Stimulated activated CD4-positive, alpha-beta T cell treated with anti-CD3 and anti-CD28 coated beads, Interleukin-12 subunit alpha, Interleukin-12 subunit beta, amount 100 ng/mL, for 4 hours (primary cell): ENCODE data around the gene RMC1.
"Not testable (repeated sequence)": the region's sequence is repeated elsewhere in the genome, so short reads cannot be mapped to it uniquely, and the experiment has no call there.

Experiments used
- DNase-seq: peaks from one replicate; pipeline ENCODE4 v3.0.0-alpha.2; 2020

Gene RMC1

DNA sequence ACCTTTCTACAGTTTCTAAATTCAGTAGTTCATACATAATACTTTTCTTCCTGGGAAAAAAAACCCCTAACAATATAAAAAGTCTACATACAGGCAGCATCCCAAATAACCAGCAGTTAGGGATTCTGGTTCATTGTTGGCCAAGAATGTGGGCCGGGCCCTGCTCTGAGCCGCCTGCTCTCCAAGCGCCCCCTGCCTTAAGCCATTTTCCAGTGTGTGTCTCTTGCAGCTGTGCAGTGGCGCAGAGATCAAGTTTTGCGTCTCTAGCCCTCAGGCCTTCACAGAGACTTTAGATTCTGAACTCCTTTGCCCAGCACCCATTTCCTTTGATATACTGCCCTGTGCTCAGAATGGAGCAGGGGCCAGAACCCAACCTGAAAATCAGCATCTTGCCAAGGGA lies 32.9 kb downstream of the RMC1 start:
- DNase-seq, result no peak

- DNase-seq, result no peak
Measured at GRCh38 chr18:23537274-23537673, 34.0 kb downstream of the RMC1 start.

DNA sequence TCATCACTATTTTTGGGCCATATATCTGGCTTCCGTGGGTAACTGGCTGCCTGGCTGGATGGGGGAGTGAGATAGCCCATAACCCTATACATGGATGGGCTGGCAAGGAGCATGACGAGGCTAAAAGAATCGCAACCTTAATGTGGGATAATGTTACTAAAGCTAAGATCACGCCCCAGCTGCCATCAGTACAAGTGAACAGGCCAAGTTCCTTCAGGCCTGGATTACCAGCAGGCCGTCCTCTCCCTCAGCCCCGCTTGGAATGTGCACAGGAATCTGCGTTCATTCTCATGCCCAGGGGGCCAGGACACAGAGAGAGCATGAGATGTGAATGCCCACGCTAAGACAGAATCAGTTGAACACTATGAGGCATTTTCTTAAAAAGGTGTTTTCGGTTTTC lies 34.7 kb downstream of the RMC1 start:
- DNase-seq, result no peak

DNA sequence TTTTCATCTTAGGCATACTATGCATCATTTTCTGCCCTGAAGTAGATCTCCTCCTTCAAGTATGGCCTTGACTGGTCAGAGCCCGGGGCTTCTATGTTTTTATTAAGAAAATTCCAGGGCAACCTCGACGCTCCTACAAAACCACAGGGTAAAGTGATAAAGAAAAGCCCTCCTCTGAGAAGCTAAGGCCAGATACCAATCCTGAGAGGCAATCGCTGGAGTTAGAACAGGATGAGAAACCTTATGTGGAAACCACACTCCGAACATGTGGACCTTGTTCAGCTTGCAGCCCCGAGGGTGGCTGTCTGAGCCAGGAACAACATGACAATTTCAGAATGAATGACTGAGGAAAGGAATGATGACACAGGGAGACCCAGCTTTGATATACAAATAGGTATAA lies 35.6 kb downstream of the RMC1 start:
- DNase-seq, result no peak

- no peak for DNase-seq
Measured at GRCh38 chr18:23539296-23539695, 36.0 kb downstream of the RMC1 start.

DNA sequence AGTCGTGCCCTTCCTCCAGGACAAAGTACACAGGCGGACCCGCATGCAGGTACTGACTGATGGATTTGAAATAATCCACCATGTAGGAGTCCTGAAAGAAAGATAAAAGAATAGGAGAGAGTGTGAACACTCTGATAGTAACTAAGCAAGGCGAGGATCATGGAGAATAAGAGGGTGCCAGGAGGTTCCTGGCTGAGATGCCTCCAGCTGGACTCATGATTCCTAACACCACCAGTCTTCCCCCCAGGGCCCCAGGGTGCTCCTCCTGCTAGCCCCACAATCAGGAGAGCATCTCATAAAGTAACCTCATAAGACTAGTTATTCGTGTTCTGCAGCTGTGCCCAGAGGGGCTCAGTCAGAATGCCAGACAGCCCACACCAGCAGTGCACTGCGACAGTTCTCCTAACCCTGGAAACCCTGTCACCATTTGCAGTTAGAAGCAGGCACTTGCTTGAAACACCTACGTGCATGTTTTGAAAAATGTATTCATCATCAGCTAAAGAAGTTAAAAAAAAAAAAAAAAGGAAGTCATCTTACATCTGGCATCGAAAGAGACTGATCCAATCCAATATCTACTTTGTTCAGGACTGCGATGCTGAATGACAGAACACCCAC lies 36.7 kb downstream of the RMC1 start:
- no peak for DNase-seq

DNA sequence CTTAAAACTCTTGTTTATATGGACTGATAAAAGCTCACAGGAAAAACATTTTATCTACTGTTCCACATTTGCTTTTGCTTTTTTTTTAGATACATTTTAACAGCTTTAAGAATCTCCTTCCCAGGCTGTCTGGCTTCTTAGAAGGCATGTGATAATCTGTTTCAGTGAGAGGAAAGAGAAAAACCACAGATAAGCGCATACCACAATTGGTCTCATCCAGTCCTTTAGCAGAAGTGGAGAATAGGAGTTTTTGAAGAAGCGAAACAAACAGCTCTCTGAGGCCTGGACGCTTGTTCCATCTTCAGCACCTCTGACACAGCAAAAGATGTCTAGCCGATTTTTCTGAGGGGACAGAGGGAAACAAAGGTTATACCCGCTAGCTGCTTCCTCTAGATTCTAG lies 37.6 kb downstream of the RMC1 start:
- DNase-seq, result no peak

- no peak for DNase-seq
Measured at GRCh38 chr18:23541349-23542093, 38.2 kb downstream of the RMC1 start.

DNA sequence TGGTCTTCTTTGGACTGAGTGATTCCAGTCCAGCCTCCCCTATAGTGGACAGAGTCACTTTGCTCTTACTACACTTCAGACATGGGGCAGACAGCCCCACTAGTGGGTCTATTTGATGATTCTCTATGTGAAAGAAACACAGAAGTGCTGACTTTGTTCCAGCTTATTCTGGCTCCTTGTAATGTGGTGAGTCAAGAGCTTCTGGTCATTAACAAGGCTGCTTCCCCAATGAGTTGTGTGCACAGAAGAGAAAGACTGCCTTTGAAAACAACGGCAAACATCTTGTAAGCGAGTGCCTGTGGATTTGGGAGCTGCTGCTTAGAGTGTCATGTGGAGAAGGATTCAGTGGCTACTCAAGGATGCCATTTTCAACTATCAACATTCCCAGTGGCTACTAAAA lies 39.1 kb downstream of the RMC1 start:
- DNase-seq, result no peak

DNA sequence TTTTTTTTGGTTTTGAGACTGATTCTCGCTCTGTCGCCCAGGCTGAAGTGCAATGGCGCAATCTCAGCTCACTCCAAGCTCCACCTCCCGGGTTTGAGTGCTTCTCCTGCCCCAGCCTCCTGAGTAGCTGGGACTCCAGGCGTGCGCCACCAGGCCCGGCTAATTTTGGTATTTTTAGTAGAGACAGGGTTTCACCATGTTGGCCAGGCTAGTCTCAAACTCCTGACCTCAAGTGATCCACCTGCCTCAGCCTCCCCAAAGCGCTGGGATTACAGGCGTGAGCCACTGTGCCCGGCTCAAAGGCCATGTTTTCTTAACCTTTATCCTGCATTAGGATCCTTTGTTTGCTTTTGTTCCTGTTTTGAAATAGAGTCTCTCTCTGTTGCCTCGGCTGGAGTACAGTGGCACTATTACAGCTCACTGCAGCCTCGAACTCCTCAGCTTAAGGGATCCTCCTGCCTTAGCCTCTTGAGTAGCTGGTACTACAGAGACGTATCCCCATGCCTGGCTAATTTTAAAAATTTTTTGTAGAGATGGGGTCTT lies 42.0 kb downstream of the RMC1 start:
- DNase-seq, result no peak

DNA sequence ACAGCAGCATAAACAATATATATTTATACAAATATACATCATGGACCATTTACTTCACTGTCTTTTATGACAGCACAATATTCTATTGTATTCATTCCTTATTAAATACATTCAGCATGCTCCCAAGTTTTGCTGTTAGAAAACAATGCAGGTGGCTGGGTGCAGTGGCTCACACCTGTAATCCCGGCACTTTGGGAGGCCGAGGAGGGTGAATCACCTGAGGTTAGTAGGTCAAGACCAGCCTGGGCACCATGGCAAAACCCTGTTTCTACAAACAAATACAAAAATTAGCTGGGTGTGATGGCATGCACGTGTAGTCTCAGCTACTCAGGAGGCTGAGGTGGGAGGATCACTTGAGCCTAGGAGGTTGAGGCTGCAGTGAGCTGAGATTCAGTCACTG lies 44.0 kb downstream of the RMC1 start:
- DNase-seq, result no peak

GRCh38 chr18:23547846-23548245 lies 44.5 kb downstream of the RMC1 start:
- no peak for DNase-seq

DNA sequence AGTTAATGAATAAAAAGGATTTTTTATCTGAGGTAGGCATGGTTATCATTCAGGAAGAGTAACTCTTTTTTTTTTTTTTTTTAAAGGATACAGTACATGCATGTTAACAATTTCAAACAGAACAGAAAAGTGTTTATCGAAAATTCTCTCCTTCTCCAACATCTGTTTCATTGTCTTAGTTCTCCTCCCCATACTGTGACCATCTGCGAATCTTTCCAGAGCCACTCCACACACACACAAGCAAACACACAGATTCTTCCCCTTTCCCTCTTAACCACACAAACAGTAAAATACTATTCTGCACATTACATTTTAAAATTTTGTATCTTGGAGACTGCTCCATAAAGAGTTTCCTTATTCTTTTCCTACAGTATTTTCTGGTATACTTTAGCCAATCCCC lies 45.0 kb downstream of the RMC1 start:
- no peak for DNase-seq

GRCh38 chr18:23548719-23549118 lies 45.4 kb downstream of the RMC1 start:
- DNase-seq, result no peak

GRCh38 chr18:23550898-23551297 lies 47.6 kb downstream of the RMC1 start:
- DNase-seq, result no peak

DNA sequence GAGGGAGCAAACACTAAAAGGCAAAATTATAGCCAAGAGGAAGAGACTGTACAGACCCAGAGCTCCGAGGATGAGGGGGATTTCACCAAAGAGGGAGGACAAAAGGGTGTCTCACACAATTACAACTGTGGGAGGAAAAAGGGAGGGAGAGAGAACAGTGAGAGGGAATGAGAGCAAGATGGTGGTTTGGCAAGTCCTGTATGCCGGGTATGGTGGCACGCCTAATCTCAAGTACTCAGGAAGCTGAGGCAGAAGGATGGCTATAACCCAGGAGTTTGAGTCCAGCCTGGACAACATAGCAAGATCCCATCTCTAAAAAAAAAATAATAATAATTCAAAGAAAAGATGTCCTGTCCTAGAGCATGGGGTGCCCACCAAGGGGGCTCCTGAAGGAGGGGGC lies 48.7 kb downstream of the RMC1 start:
- no peak for DNase-seq

DNA sequence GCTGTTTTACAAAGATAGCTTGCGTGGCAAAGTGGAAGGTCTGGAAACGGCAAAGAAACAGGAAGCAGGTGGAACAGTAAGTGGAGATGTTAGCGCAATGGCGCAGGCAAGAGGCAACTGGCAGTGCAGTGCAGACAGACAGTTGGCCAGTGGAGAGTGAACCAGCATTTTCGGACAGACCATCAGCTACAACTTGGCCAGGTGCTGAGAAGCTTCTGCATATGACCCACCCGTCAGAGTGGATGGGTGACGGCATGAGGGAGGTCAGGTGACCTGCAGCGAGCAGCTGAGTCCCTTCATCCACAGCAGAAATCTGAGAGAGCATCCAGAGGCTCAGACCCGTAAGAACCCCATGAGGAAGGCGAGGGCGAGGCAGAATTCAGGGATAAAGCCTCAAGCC lies 49.2 kb downstream of the RMC1 start:
- no peak for DNase-seq

GRCh38 chr18:23553887-23554286 lies 50.6 kb downstream of the RMC1 start:
- no peak for DNase-seq

DNA sequence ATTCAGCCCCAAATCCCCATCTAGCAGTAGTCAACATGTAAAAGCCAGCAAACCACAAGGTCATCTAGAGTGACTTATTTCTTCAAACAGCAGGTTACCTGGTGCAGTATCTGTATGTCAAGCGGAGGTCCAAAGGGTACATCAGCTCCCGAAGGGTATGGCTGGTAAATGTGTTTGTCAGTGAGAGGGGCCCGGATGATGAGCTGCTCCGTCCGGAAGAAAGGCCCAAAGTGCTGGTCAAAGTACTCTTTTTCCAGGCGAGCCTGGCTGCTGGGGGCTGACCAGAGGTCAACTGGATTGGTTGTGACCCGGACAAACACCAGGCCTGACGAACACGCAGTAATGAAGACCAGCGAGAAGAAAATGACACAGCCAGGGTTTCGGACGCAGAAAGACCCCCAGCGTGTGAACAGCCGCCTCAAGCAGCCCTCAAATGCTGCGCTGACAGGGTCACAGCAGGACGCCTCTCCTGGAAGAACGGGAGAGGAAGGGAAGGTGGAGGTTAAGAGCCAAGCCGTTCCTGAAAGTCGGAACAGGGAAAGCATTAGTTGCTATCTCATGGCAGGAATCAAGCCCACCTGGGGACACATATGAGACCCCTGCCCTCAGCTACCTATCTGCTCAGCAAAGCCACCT lies 53.0 kb downstream of the RMC1 start:
- DNase-seq, result no peak

DNA sequence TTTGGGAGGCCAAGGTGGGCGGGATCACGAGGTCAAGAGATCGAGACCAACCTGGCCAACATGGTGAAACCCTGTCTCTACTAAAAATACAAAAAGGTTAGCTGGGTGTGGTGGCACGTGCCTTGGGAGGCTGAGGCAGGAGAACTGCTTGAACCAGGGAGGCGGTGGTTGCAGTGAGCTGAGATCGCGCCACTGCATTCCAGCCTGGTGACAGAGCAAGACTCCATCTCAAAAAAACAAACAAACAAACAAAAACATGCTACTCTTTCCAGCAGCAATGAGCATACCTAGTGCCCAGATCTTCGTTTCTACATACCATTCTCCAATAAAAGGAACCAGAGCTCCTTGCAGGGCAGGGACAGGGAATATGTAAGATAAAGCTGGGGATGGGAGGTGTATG lies 54.2 kb downstream of the RMC1 start:
- not testable (repeated sequence) for DNase-seq

- no peak for DNase-seq
Measured at GRCh38 chr18:23560186-23560585, 56.9 kb downstream of the RMC1 start.

GRCh38 chr18:23563377-23564043 lies 60.2 kb downstream of the RMC1 start:
- DNase-seq, result no peak

DNA sequence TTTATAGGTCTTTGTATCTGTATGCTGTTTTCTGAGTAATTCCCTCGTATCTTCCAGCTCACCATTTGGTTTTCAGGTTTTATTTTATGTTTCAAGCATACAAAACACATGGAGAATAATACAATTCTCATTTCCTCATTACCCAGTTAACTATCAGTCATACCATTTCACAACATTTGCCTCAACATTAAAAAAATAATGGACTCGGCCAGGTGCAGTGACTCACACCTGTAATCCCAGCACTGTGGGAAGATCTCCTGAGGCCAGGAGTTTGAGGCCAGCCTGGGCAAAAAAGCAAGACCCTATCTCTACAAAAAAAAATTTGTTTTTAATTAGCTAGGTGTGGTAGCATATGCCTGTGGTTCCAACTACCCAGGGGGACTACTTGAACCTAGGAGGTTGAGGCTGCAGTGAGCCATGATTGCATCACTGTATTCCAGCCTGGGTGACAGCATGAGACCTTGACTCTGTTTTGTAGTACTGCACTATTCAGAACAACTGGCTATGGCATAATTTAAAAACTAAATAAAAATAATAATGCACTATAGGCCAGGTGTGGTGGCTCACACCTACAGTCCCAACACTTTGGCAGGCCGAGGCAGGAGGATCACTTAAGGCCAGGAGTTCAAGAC lies 62.7 kb downstream of the RMC1 start:
- DNase-seq, result no peak
